Kidney glomerular epithelial cell (primary cell): Measurements from ENCODE around the gene TSC2.

Experiments
- DNase-seq: peaks from one replicate; lab custom pipeline; 2025; lab: John Stamatoyannopoulos, UW

Gene TSC2

GRCh38 chr16:2070576-2071453 lies 23.0 kb downstream of the TSC2 start:
- no peak for DNase-seq

- DNase-seq: no peak
These were observed 23.8 kb downstream of the TSC2 start for GRCh38 chr16:2071454-2072202.

- no peak for DNase-seq
These were observed 25.1 kb downstream of the TSC2 start for GRCh38 chr16:2072926-2073325.

GRCh38 chr16:2074071-2074470 lies 26.3 kb downstream of the TSC2 start:
- no peak for DNase-seq

- no peak for DNase-seq
These were observed 27.8 kb downstream of the TSC2 start for GRCh38 chr16:2075631-2076030.

GRCh38 chr16:2076072-2076865 lies 28.5 kb downstream of the TSC2 start:
- no peak for DNase-seq

GRCh38 chr16:2077016-2077415 lies 29.2 kb downstream of the TSC2 start:
- no peak for DNase-seq

- DNase-seq: no peak
These were observed 29.9 kb downstream of the TSC2 start for GRCh38 chr16:2077696-2078095.

GRCh38 chr16:2078096-2078495 lies 30.3 kb downstream of the TSC2 start:
- DNase-seq: no peak

- no peak for DNase-seq
These were observed 30.9 kb downstream of the TSC2 start for GRCh38 chr16:2078691-2079090.

GRCh38 chr16:2079311-2079800 lies 31.6 kb downstream of the TSC2 start:
- no peak for DNase-seq

GRCh38 chr16:2079991-2080390 lies 32.2 kb downstream of the TSC2 start:
- DNase-seq: no peak

- DNase-seq: no peak
These were observed 33.7 kb downstream of the TSC2 start for GRCh38 chr16:2081201-2082084.

- DNase-seq: no peak
These were observed 34.6 kb downstream of the TSC2 start for GRCh38 chr16:2082171-2082982.

- no peak for DNase-seq
These were observed 35.2 kb downstream of the TSC2 start for GRCh38 chr16:2082983-2083364.

GRCh38 chr16:2083409-2083808 lies 35.6 kb downstream of the TSC2 start:
- no peak for DNase-seq

GRCh38 chr16:2083876-2084780 lies 36.3 kb downstream of the TSC2 start:
- no peak for DNase-seq

GRCh38 chr16:2084895-2085625 lies 37.3 kb downstream of the TSC2 start:
- no peak for DNase-seq

- DNase-seq: no peak
These were observed 37.9 kb downstream of the TSC2 start for GRCh38 chr16:2085669-2086068.
